Measurements from ENCODE around the gene HES2. TPM values are rescaled to one million over a fixed set of nuclear protein-coding genes. Genes with fewer than 3 reads are reported as not detected.
"Not testable (repeated sequence)": the region's sequence is repeated elsewhere in the genome, so short reads cannot be mapped to it uniquely, and the experiment has no call there.

Gene HES2
- total and polyA plus RNA-seq, 7 experiments from 2014 or later: 0.56 TPM; not detected in 6

- Mint-ChIP-seq H3K27ac (peak overlapping the region in 5 of 9 donors; percentile 4 to 69 (median 24)), H3K36me3 (peaks cover 0 to 19% (median 5%) of the 10 kb centered on the region in 5 donors), H3K4me1 (peaks cover 22 to 43% (median 38%) of the 10 kb centered on the region in 7 donors), H3K4me3 (peak overlapping the region in 7 of 10 donors; percentile 8 to 65 (median 52)), H3K9me3 (no peaks in the 10 kb centered on the region), H3K27me3 (peaks cover 12 to 41% (median 18%) of the 10 kb centered on the region in 5 donors)
- ChIA-PET POLR2A (interaction anchor here (1.0 to 12.7 kb wide), 2 partner anchors 6 to 33 kb away, joined by 3 to 165 read pairs; partner anchors contain the start of gene TNFRSF25), CTCF (interaction anchor here (0.6 to 1.3 kb wide), 3 partner anchors 12 to 19 kb away, joined by 3 to 4 read pairs (median 3); no protein-coding TSS in a partner anchor)
- Histone ChIP-seq H3K36me3 (ENCODE audit: control insufficient read depth in 2 of 3, insufficient read depth in 3 of 3, low read length in 3 of 3) (peaks cover 0 to 12% (median 4%) of the 10 kb centered on the region in 3 experiments), H3K27me3 (ENCODE audit: control insufficient read depth in 2 of 2, insufficient read depth in 2 of 2, low read length in 2 of 2) (peaks cover 0 to 3% of the 10 kb centered on the region in 2 donors), H3K4me3 (ENCODE audit: low read length) (no peak overlapping the region), H3K9me3 (ENCODE audit: control insufficient read depth in 2 of 3, low read length in 3 of 3) (no peaks in the 10 kb centered on the region), H3K27ac (ENCODE audit: low read depth, low read length) (no peak overlapping the region), H3K4me1 (ENCODE audit: control insufficient read depth in 2 of 2, insufficient read depth in 2 of 2, low read length in 2 of 2) (peaks cover 14 to 21% of the 10 kb centered on the region in 2 donors)
- DNase-seq: no peak
- intact Hi-C loops (cut with micrococcal nuclease): no loop called here
- ATAC-seq: no peak
These were observed 37.2 kb upstream of the HES2 start for GRCh38 chr1:6456800-6457466.

- Mint-ChIP-seq H3K36me3 (peaks cover 0 to 15% (median 5%) of the 10 kb centered on the region in 5 donors), H3K4me1 (peaks cover 22 to 38% (median 33%) of the 10 kb centered on the region in 7 donors), H3K27ac (peak overlapping the region in 2 of 9 donors; percentile 33 to 78), H3K4me3 (peak overlapping the region in 8 of 10 donors; percentile 23 to 67 (median 53)), H3K27me3 (peaks cover 14 to 46% (median 20%) of the 10 kb centered on the region in 5 donors)
- H3K27ac ChIP-seq (ENCODE audit: low read depth, low read length); H3K9me3 ChIP-seq (ENCODE audit: control insufficient read depth in 2 of 3, low read length in 3 of 3); H3K36me3 ChIP-seq (ENCODE audit: control insufficient read depth in 2 of 3, insufficient read depth in 3 of 3, low read length in 3 of 3); H3K4me3 ChIP-seq (ENCODE audit: low read length); ATAC-seq; DNase-seq; H3K9me3 Mint-ChIP-seq; H3K27me3 ChIP-seq (ENCODE audit: control insufficient read depth in 2 of 2, insufficient read depth in 2 of 2, low read length in 2 of 2): not testable (repeated sequence)
- CTCF ChIA-PET: interaction anchor here (1.0 to 2.4 kb wide), 6 partner anchors 8 to 22 kb away, joined by 3 to 15 read pairs (median 6); no protein-coding TSS in a partner anchor
- intact Hi-C loops (cut with micrococcal nuclease): loop anchor here in 1 of 2 donors (1.0 kb wide), 1 partner anchor 19 kb away; no protein-coding TSS in a partner anchor
- H3K4me1 ChIP-seq (ENCODE audit: control insufficient read depth in 2 of 2, insufficient read depth in 2 of 2, low read length in 2 of 2): peaks cover 6 to 11% of the 10 kb centered on the region in 2 donors
- POLR2A ChIA-PET: interaction anchor here (1.1 to 12.7 kb wide), 3 partner anchors 7 to 44 kb away, joined by 3 to 165 read pairs (median 4); partner anchors contain the start of gene TNFRSF25
These were observed 36.2 kb upstream of the HES2 start for GRCh38 chr1:6455752-6456520.

DNA sequence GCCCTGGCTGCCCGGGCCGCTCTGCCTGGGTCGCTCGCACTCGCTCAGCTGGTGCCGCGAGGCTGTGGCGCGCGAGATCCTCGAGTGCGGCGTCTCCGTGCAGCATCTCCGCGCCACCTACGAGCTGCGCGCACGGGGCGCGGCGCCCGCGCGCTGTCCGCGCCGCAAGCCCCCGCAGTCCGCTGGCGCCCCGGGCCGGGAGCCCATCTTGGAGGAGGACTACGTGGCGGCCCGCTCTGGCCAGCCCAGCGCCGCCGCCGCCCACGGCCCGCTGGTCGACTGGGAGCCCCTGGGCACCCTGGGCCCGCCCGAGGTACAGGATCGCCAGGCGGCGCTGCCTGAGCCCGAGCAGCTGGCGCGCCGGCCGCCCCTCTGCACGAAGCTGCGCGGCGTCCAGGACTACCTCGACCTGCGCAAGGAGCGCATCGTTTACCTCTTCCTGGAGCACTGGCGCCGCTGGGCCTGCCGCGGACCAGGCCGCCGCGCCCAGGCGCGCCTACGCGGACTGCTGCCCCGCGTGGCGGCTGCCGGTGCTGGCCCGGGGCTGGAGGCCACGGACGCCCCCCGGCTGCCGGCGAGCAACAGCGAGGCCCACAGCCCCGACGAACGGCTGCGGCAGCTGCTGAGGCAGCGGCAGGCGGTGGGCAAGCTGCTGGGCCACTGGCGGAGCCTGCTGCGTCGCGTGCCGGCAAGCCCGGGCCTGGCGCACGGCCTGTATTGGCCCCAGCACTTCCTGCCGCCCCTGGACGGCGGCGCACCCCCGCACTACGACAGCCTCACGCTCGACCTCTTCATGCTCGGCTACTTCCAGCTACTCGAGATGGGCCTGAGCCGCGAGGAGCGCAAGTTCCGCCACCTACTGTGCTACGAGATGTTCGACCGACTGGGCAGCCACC is 35.4 kb upstream of the HES2 start:
- Mint-ChIP-seq H3K27me3 (peaks cover 18 to 54% (median 27%) of the 10 kb centered on the region in 5 donors), H3K4me1 (peaks cover 15 to 30% (median 28%) of the 10 kb centered on the region in 7 donors), H3K36me3 (peaks cover 0 to 10% (median 5%) of the 10 kb centered on the region in 5 donors), H3K4me3 (peak overlapping the region in 6 of 10 donors; percentile 17 to 67 (median 37)), H3K9me3 (no peaks in the 10 kb centered on the region), H3K27ac (no peak overlapping the region)
- CTCF ChIA-PET: interaction anchor here (0.7 to 2.4 kb wide), 7 partner anchors 9 to 25 kb away, joined by 3 to 15 read pairs (median 5); no protein-coding TSS in a partner anchor
- Histone ChIP-seq H3K27ac (ENCODE audit: low read depth, low read length) (no peak overlapping the region), H3K4me3 (ENCODE audit: low read length) (no peak overlapping the region), H3K9me3 (ENCODE audit: control insufficient read depth in 2 of 3, low read length in 3 of 3) (no peaks in the 10 kb centered on the region), H3K36me3 (ENCODE audit: control insufficient read depth in 2 of 3, insufficient read depth in 3 of 3, low read length in 3 of 3) (no peaks in the 10 kb centered on the region), H3K4me1 (ENCODE audit: control insufficient read depth in 2 of 2, insufficient read depth in 2 of 2, low read length in 2 of 2) (peaks cover 0 to 7% of the 10 kb centered on the region in 2 donors), H3K27me3 (ENCODE audit: control insufficient read depth in 2 of 2, insufficient read depth in 2 of 2, low read length in 2 of 2) (peaks cover 0 to 3% of the 10 kb centered on the region in 2 donors)
- peak; percentile 57 for ATAC-seq
- POLR2A ChIA-PET: interaction anchor here (0.9 to 12.7 kb wide), 5 partner anchors 8 to 45 kb away, joined by 3 to 165 read pairs (median 4); partner anchors contain the start of gene TNFRSF25
- peak in 3 of 9 donors; percentile 37 to 40 (median 39) for DNase-seq
- intact Hi-C loops (cut with micrococcal nuclease): loop anchor here in 1 of 2 donors (1.0 kb wide), 1 partner anchor 20 kb away; no protein-coding TSS in a partner anchor

GRCh38 chr1:6453895-6454855 is 34.5 kb upstream of the HES2 start:
- CTCF ChIA-PET: interaction anchor here (1.5 to 2.4 kb wide), 5 partner anchors 9 to 24 kb away, joined by 5 to 15 read pairs (median 8); no protein-coding TSS in a partner anchor
- Mint-ChIP-seq H3K27me3 (peaks cover 27 to 64% (median 35%) of the 10 kb centered on the region in 5 donors), H3K4me3 (peak overlapping the region in 5 of 10 donors; percentile 51 to 81 (median 61)), H3K4me1 (peaks cover 17 to 31% (median 26%) of the 10 kb centered on the region in 7 donors), H3K27ac (peak overlapping the region in 1 of 9 donors; percentile 56)
- H3K27me3 ChIP-seq (ENCODE audit: control insufficient read depth in 2 of 2, insufficient read depth in 2 of 2, low read length in 2 of 2); intact Hi-C loops (cut with micrococcal nuclease); H3K27ac ChIP-seq (ENCODE audit: low read depth, low read length); H3K9me3 ChIP-seq (ENCODE audit: control insufficient read depth in 2 of 3, low read length in 3 of 3); H3K36me3 ChIP-seq (ENCODE audit: control insufficient read depth in 2 of 3, insufficient read depth in 3 of 3, low read length in 3 of 3); DNase-seq; H3K36me3 Mint-ChIP-seq; H3K4me1 ChIP-seq (ENCODE audit: control insufficient read depth in 2 of 2, insufficient read depth in 2 of 2, low read length in 2 of 2); H3K4me3 ChIP-seq (ENCODE audit: low read length); H3K9me3 Mint-ChIP-seq; ATAC-seq: not testable (repeated sequence)
- POLR2A ChIA-PET: interaction anchor here (0.9 to 12.7 kb wide), 4 partner anchors 9 to 26 kb away, joined by 3 to 165 read pairs (median 4); partner anchors contain the start of gene TNFRSF25

DNA sequence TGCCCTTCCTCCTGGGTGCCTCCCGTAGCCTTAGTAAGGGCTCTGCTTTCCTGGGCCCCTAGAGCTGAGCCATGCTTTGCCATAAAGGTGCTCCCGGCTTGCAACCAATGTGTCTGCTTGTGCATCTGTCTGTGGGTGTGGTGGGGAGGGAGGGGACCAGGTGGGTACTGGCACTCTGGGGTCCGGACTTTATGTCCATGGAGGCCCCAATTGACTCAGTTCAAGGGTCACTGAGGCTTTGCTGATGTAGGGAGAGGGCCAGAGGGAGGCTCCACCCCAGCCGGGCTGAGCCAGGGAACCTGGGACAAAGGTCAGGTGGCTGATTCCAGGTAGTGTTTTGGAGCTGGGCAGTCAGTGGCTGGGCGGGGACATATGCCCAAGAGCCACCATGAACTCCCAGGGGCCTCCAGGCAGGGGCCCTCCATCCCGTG is 31.2 kb upstream of the HES2 start:
- no peaks in the 10 kb centered on the region for H3K36me3 ChIP-seq (ENCODE audit: control insufficient read depth in 2 of 3, insufficient read depth in 3 of 3, low read length in 3 of 3)
- H3K4me1 ChIP-seq (ENCODE audit: control insufficient read depth in 2 of 2, insufficient read depth in 2 of 2, low read length in 2 of 2): peaks cover 4 to 19% of the 10 kb centered on the region in 2 donors
- H3K4me3 Mint-ChIP-seq: peak overlapping the region in 2 of 10 donors; percentile 34 to 51
- H3K27ac ChIP-seq (ENCODE audit: low read depth, low read length): no peak overlapping the region
- no peak overlapping the region for H3K4me3 ChIP-seq (ENCODE audit: low read length)
- intact Hi-C loops (cut with micrococcal nuclease): no loop called here
- H3K9me3 ChIP-seq (ENCODE audit: control insufficient read depth in 2 of 3, low read length in 3 of 3): no peaks in the 10 kb centered on the region
- ATAC-seq: no peak
- H3K27ac Mint-ChIP-seq: peak overlapping the region in 1 of 9 donors; percentile 51
- POLR2A ChIA-PET: interaction anchor here (12.7 kb wide), 1 partner anchor 12 kb away, joined by 165 read pairs; the partner anchor contains the start of gene TNFRSF25
- no peaks in the 10 kb centered on the region for H3K9me3 Mint-ChIP-seq
- peaks cover 15 to 32% (median 21%) of the 10 kb centered on the region in 7 donors for H3K4me1 Mint-ChIP-seq
- no peak for DNase-seq
- peaks cover 0 to 3% (median 0%) of the 10 kb centered on the region in 5 donors for H3K36me3 Mint-ChIP-seq
- CTCF ChIA-PET: interaction anchor here (0.9 to 1.4 kb wide), 3 partner anchors 9 to 35 kb away, joined by 3 to 4 read pairs (median 4); no protein-coding TSS in a partner anchor
- peaks cover 4 to 12% of the 10 kb centered on the region in 2 donors for H3K27me3 ChIP-seq (ENCODE audit: control insufficient read depth in 2 of 2, insufficient read depth in 2 of 2, low read length in 2 of 2)
- peaks cover 26 to 73% (median 28%) of the 10 kb centered on the region in 5 donors for H3K27me3 Mint-ChIP-seq
